Measurements from ENCODE around the gene CEMIP.

GRCh38 chr15:80878867-80879250 is 99.7 kb downstream of the CEMIP start:
- TF ChIP-seq JUN (IDR thresholded peaks at IDR 0.05) (no peak), CTCF (IDR thresholded peaks at IDR 0.05) (no peak), TFCP2L1 (CRISPR knock-in tag; IDR thresholded peaks at IDR 0.05) (no peak), ZC3H11A (IDR thresholded peaks at IDR 0.05) (no peak), PHF8 (IDR thresholded peaks at IDR 0.05; ENCODE audit: borderline replicate concordance, low read depth) (no peak), CEBPB (IDR thresholded peaks at IDR 0.05) (no peak)
